Fibroblast of skin of right quadriceps (primary cell): ENCODE data around the gene UBE2K.
"Not testable (repeated sequence)": the region's sequence is repeated elsewhere in the genome, so short reads cannot be mapped to it uniquely, and the experiment has no call there.

Source experiments
- DNase-seq: peaks from one replicate; pipeline ENCODE4 v3.0.0-alpha.2; 2013

Gene UBE2K

GRCh38 chr4:39697740-39698423 lies at the start of gene UBE2K:
TSS of gene UBE2K (plus strand) at chr4:39698136. CDS start at chr4:39698328, 192 bp downstream.
- peak; percentile 89 for DNase-seq

- no peak for DNase-seq
These were observed 49.7 kb upstream of the UBE2K start for GRCh38 chr4:39648213-39648612.

GRCh38 chr4:39648827-39649558 lies 48.9 kb upstream of the UBE2K start:
- DNase-seq, result no peak

- DNase-seq, result no peak
These were observed 48.2 kb upstream of the UBE2K start for GRCh38 chr4:39649639-39650265.

GRCh38 chr4:39651586-39651985 lies 46.4 kb upstream of the UBE2K start:
- DNase-seq, result not testable (repeated sequence)

- DNase-seq, result no peak
These were observed 42.7 kb upstream of the UBE2K start for GRCh38 chr4:39655211-39655610.

GRCh38 chr4:39655876-39656275 lies 42.1 kb upstream of the UBE2K start:
- DNase-seq, result no peak

GRCh38 chr4:39656638-39657037 lies 41.3 kb upstream of the UBE2K start:
- not testable (repeated sequence) for DNase-seq

- DNase-seq, result no peak
These were observed 40.5 kb upstream of the UBE2K start for GRCh38 chr4:39657465-39657864.

- DNase-seq, result no peak
These were observed 39.2 kb upstream of the UBE2K start for GRCh38 chr4:39658756-39659155.

- peak; percentile 28 for DNase-seq
These were observed 37.9 kb upstream of the UBE2K start for GRCh38 chr4:39660045-39660444.

- no peak for DNase-seq
These were observed 37.2 kb upstream of the UBE2K start for GRCh38 chr4:39660757-39661156.

GRCh38 chr4:39662683-39663082 lies 35.3 kb upstream of the UBE2K start:
- no peak for DNase-seq

GRCh38 chr4:39664828-39665731 lies 32.9 kb upstream of the UBE2K start:
- DNase-seq, result peak; percentile 36

GRCh38 chr4:39667706-39668105 lies 30.2 kb upstream of the UBE2K start:
- DNase-seq, result no peak

GRCh38 chr4:39668887-39669286 lies 29.0 kb upstream of the UBE2K start:
- no peak for DNase-seq

- not testable (repeated sequence) for DNase-seq
These were observed 27.6 kb upstream of the UBE2K start for GRCh38 chr4:39670296-39670695.

- DNase-seq, result not testable (repeated sequence)
These were observed 22.3 kb upstream of the UBE2K start for GRCh38 chr4:39675681-39676080.

- DNase-seq, result not testable (repeated sequence)
These were observed 16.9 kb upstream of the UBE2K start for GRCh38 chr4:39681003-39681402.

- DNase-seq, result no peak
These were observed 15.8 kb upstream of the UBE2K start for GRCh38 chr4:39682138-39682537.

GRCh38 chr4:39685990-39686389 lies 11.9 kb upstream of the UBE2K start:
- DNase-seq, result no peak

- no peak for DNase-seq
These were observed 10.9 kb upstream of the UBE2K start for GRCh38 chr4:39687014-39687413.

- DNase-seq, result no peak
These were observed 8.0 kb upstream of the UBE2K start for GRCh38 chr4:39689970-39690369.
